Dedifferentiated amniotic fluid mesenchymal stem cell (primary cell): ENCODE data around the gene LPP.
"Not testable (repeated sequence)": the region's sequence is repeated elsewhere in the genome, so short reads cannot be mapped to it uniquely, and the experiment has no call there.

Experiments
- DNase-seq: peaks from one replicate; pipeline ENCODE4 v3.0.0-alpha.2; 2016; ENCODE audit errors: extremely low spot score

The LPP gene

GRCh38 chr3:188701485-188701969 is 547.6 kb downstream of the LPP start:
- no peak for DNase-seq

GRCh38 chr3:188702028-188702427 is 548.1 kb downstream of the LPP start:
- not testable (repeated sequence) for DNase-seq

- DNase-seq: no peak
Measured at GRCh38 chr3:188706176-188706575, 552.2 kb downstream of the LPP start.

GRCh38 chr3:188706599-188706998 is 552.6 kb downstream of the LPP start:
- no peak for DNase-seq

- DNase-seq: no peak
Measured at GRCh38 chr3:188707381-188708288, 553.7 kb downstream of the LPP start.

- no peak for DNase-seq
Measured at GRCh38 chr3:188711881-188712247, 557.9 kb downstream of the LPP start.

GRCh38 chr3:188712248-188712924 is 558.4 kb downstream of the LPP start:
- DNase-seq: peak; percentile 67

GRCh38 chr3:188712991-188713390 is 559.0 kb downstream of the LPP start:
- DNase-seq: no peak

- DNase-seq: no peak
Measured at GRCh38 chr3:188719545-188719944, 565.6 kb downstream of the LPP start.

- no peak for DNase-seq
Measured at GRCh38 chr3:188720215-188720614, 566.3 kb downstream of the LPP start.

GRCh38 chr3:188720636-188721035 is 566.7 kb downstream of the LPP start:
- DNase-seq: no peak

- no peak for DNase-seq
Measured at GRCh38 chr3:188721312-188721711, 567.4 kb downstream of the LPP start.

- DNase-seq: no peak
Measured at GRCh38 chr3:188721990-188722389, 568.0 kb downstream of the LPP start.

GRCh38 chr3:188722963-188723362 is 569.0 kb downstream of the LPP start:
- no peak for DNase-seq

- DNase-seq: no peak
Measured at GRCh38 chr3:188727052-188727451, 573.1 kb downstream of the LPP start.

GRCh38 chr3:188728371-188728896 is 574.5 kb downstream of the LPP start:
- no peak for DNase-seq

GRCh38 chr3:188729422-188729821 is 575.5 kb downstream of the LPP start:
- DNase-seq: no peak

GRCh38 chr3:188734395-188734794 is 580.4 kb downstream of the LPP start:
- DNase-seq: no peak

GRCh38 chr3:188739511-188739910 is 585.6 kb downstream of the LPP start:
- DNase-seq: no peak

- no peak for DNase-seq
Measured at GRCh38 chr3:188740010-188740409, 586.1 kb downstream of the LPP start.

GRCh38 chr3:188742755-188743550 is 589.0 kb downstream of the LPP start:
- no peak for DNase-seq

- DNase-seq: no peak
Measured at GRCh38 chr3:188744166-188744565, 590.2 kb downstream of the LPP start.
